ENCODE data around the gene KAZALD1.

DNA sequence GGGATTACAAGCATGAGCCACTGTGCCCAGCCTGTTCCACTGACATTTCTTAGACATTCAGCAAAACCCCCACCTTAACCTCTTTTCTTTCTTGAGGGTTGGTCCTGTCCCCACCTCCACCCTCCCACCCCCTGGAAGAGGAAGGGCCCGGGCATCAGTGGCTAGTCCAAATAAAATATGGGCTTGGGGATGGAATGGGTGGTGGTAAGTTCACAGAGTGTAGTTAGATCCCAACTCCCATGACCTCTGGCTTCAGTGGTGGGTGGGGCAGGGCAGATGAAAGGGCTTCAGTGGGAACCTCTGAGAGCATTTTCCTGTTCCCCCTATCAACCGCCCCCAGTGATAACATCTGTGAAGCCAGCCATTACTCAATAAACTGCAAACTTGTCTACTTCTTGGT lies 20.9 kb upstream of the KAZALD1 start:
- TF ChIP-seq CTCF (IDR thresholded peaks at IDR 0.05; ENCODE audit: poor library complexity, severe bottlenecking), result no peak
- TF ChIP-seq RAD21 (conservative IDR thresholded peaks at IDR 0.05), result no peak
- no peak for TF ChIP-seq EP300 (conservative IDR thresholded peaks at IDR 0.05; ENCODE audit: poor library complexity, severe bottlenecking)
- TF ChIP-seq REST (IDR thresholded peaks at IDR 0.05; ENCODE audit: borderline replicate concordance), result no peak
- no peak for TF ChIP-seq EZH2 (IDR thresholded peaks at IDR 0.05; ENCODE audit: borderline replicate concordance, insufficient read depth, low read length, poor library complexity, severe bottlenecking)
- no peak for TF ChIP-seq POLR2AphosphoS5 (IDR thresholded peaks at IDR 0.05)
- no peak for TF ChIP-seq MXI1 (conservative IDR thresholded peaks at IDR 0.05; ENCODE audit: poor library complexity, severe bottlenecking)
- TF ChIP-seq SMC3 (conservative IDR thresholded peaks at IDR 0.05; ENCODE audit: poor library complexity), result no peak
